Ishikawa (cell line): ENCODE results near the gene PTCH2.

Source experiments
- CEBPB ChIP-seq: IDR thresholded peaks from 2 replicates; pipeline ENCODE4 v1.6.1; 2012
- CREB1 ChIP-seq: IDR thresholded peaks from 2 replicates; pipeline ENCODE4 v1.6.1; 2012; ENCODE audit warnings: low read depth
- EGR1 ChIP-seq: IDR thresholded peaks from 2 replicates; pipeline ENCODE4 v1.6.1; 2012
- EP300 ChIP-seq: IDR thresholded peaks from 2 replicates; pipeline ENCODE4 v1.6.1; 2012; ENCODE audit warnings: borderline replicate concordance
- FOXM1 ChIP-seq: IDR thresholded peaks from 2 replicates; pipeline ENCODE4 v1.6.1; 2012; ENCODE audit warnings: low read depth, borderline replicate concordance
- NFIC ChIP-seq: IDR thresholded peaks from 2 replicates; pipeline ENCODE4 v1.6.1; 2012
- RAD21 ChIP-seq: IDR thresholded peaks from 2 replicates; pipeline ENCODE4 v1.6.1; 2012; ENCODE audit warnings: low read depth
- REST ChIP-seq: IDR thresholded peaks from 2 replicates; pipeline ENCODE4 v1.6.1; 2012; ENCODE audit warnings: low read depth, mild to moderate bottlenecking
- TAF1 ChIP-seq: IDR thresholded peaks from 2 replicates; pipeline ENCODE4 v1.6.1; 2012; ENCODE audit warnings: low read depth, mild to moderate bottlenecking
- TCF12 ChIP-seq: IDR thresholded peaks from 2 replicates; pipeline ENCODE4 v1.6.1; 2012; ENCODE audit warnings: low read depth
- TEAD4 ChIP-seq: IDR thresholded peaks from 2 replicates; pipeline ENCODE4 v1.6.1; 2012
- YY1 ChIP-seq: IDR thresholded peaks from 2 replicates; pipeline ENCODE4 v1.6.1; 2012; ENCODE audit warnings: low read depth
- ZBTB7A ChIP-seq: IDR thresholded peaks from 2 replicates; pipeline ENCODE4 v1.6.1; 2012; ENCODE audit warnings: low read depth
- TF ChIP-seq, protein P1 (sequence below): IDR thresholded peaks from 2 replicates; pipeline ENCODE4 v1.6.1; 2012
- TF ChIP-seq, protein P2 (sequence below): IDR thresholded peaks from 2 replicates; pipeline ENCODE4 v1.6.1; 2012

PTCH2 gene

GRCh38 chr1:44846985-44847384 is 3.9 kb upstream of the PTCH2 start:
- no peak for TF ChIP-seq ZBTB7A
- TF ChIP-seq NFIC, result no peak
- TF ChIP-seq, protein P1, sequence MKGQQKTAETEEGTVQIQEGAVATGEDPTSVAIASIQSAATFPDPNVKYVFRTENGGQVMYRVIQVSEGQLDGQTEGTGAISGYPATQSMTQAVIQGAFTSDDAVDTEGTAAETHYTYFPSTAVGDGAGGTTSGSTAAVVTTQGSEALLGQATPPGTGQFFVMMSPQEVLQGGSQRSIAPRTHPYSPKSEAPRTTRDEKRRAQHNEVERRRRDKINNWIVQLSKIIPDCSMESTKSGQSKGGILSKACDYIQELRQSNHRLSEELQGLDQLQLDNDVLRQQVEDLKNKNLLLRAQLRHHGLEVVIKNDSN, result no peak
- TF ChIP-seq RAD21, result no peak
- TF ChIP-seq TCF12, result no peak
- no peak for TF ChIP-seq TAF1
- TF ChIP-seq CREB1, result no peak
- TF ChIP-seq YY1, result no peak
- no peak for TF ChIP-seq EGR1
- no peak for TF ChIP-seq CEBPB
- no peak for TF ChIP-seq TEAD4

DNA sequence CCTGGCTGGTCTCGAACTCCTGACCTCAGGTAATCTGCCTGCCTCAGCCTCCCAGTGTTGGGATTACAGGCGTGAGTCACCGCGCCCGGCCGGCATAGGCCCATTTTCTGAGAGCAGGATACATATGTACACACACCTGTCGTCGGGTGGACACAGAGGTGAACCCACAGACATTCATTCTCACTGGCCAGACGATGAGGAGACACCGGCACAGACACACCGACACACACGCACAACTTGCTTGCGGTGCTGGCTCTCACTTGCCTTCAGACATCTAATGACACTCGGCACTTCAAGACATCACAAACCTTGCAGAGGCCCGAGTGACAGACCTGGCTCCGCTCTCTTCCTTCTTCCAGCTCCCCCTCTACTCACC is 579 bp downstream of the PTCH2 start:
- TF ChIP-seq EP300 (no peak), CEBPB (no peak), TCF12 (no peak), REST (no peak), TAF1 (no peak), YY1 (no peak), RAD21 (no peak), TEAD4 (no peak)
- TF ChIP-seq, protein P2, sequence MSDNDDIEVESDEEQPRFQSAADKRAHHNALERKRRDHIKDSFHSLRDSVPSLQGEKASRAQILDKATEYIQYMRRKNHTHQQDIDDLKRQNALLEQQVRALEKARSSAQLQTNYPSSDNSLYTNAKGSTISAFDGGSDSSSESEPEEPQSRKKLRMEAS, result no peak
- TF ChIP-seq, protein P1, result no peak

DNA sequence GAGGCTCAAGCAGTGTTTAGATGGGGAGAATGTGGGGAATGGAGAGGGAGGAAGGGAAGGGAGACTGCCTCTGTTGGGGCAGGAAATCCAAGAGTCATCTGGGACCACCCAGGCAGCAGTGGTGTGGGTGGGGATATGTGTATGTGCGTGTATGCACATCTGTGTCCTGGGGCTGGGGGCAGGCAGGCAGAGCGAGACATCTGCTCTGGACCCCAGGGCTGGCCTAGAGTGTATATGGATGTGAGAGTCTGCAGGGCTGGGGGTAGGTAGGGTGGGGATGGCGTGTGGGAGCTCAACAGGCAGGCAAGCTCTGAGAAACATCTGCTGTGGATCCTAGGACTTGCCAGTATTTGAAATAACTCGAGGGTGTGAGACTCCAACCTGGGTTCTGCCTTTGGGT is 3.5 kb downstream of the PTCH2 start:
- TF ChIP-seq, protein P1, result no peak
- TF ChIP-seq YY1 (no peak), TCF12 (no peak), EP300 (no peak), TAF1 (no peak), ZBTB7A (no peak), CREB1 (no peak), CEBPB (no peak), FOXM1 (no peak)
- TF ChIP-seq, protein P2, result no peak

- peak; percentile 87 for TF ChIP-seq RAD21
- TF ChIP-seq, protein P2, result no peak
These were observed 7.0 kb downstream of the PTCH2 start for GRCh38 chr1:44835738-44836675.

DNA sequence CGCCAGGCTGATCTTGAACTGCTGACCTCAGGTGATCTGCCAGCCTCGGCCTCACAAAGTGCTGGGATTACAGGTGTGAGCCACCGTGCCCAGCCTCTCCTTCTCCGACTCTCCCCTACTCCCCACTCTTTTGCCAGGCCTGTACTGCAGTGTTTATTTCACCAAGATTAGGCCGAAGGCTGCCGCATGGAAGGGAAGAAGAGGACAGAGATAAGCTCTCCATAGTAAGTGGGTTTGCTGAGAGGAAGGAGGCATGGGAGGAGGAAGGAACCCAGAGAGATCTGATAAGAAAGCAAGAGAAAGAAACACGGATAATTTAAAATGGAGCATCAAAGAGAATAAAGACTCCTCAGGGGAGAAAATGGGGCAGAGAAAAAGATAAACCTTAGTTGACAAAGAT is 8.7 kb downstream of the PTCH2 start:
- TF ChIP-seq EGR1 (no peak), EP300 (no peak)

DNA sequence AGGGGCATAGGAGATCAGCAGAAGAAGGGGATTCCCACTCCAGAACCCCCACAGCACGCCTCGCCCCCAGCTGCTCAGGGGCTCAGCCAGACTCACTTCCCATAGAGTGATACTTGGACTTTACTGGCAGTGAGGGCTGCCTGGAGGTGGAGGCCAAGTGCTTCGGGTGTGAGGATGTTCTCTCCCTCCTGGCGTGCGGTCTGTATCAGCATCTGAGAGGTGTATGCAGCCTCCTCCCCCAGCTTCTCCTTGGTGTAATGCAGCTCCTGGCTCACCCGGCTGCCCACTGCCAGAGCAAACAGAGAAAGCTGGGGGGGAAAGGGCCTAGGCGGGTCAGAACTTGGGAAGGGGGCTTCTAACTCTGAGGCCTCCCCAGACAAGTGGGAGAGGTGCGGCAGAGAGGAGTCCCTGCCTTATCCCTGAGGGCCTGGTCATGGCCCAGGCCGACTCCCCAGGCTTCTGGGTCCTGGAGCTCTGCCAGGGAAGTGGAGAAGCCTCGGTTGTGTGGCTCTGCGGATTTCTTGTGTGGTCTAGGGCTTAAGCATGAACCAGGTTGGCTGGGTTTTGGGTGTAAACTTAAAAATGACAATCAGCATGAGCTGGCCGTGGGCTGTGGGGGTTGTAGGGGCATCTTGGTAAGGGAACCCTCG is 10.9 kb downstream of the PTCH2 start:
- no peak for TF ChIP-seq YY1
- TF ChIP-seq EP300, result no peak
- TF ChIP-seq EGR1, result no peak
- TF ChIP-seq TEAD4, result no peak
- no peak for TF ChIP-seq CREB1
- TF ChIP-seq, protein P1, result no peak
- no peak for TF ChIP-seq FOXM1
- TF ChIP-seq, protein P2, result no peak
- no peak for TF ChIP-seq REST
- TF ChIP-seq RAD21, result no peak
- TF ChIP-seq ZBTB7A, result no peak
- no peak for TF ChIP-seq TCF12
- no peak for TF ChIP-seq CEBPB
- TF ChIP-seq TAF1, result no peak
- TF ChIP-seq NFIC, result no peak
